ENCODE results near the gene ABI3BP. TPM values are rescaled to one million over a fixed set of nuclear protein-coding genes. Genes with fewer than 3 reads are reported as not detected.
A peak's percentile ranks its signal among the peaks of the same experiment; 100 is the strongest.

ABI3BP gene
- total RNA-seq, 2 experiments from 2014 or later: not detected

GRCh38 chr3:100737334-100737733, 255.9 kb downstream of the ABI3BP start:
- CTCF ChIA-PET: interaction anchor here (1.1 to 1.4 kb wide), 4 partner anchors 9 to 73 kb away, joined by 3 read pairs; partner anchors contain the start of gene TFG
- H3K27ac Mint-ChIP-seq: no peak overlapping the region
- no peak overlapping the region for H3K4me3 Mint-ChIP-seq
- peaks cover 8% of the 10 kb centered on the region for H3K4me1 Mint-ChIP-seq (ENCODE audit: low read depth)
- H3K36me3 Mint-ChIP-seq (ENCODE audit: low read depth): peaks cover 45% of the 10 kb centered on the region
- TF ChIP-seq CTCF (IDR thresholded peaks at IDR 0.05): peak; percentile 36
- intact Hi-C loops (cut with micrococcal nuclease): no loop called here
- no peaks in the 10 kb centered on the region for H3K9me3 Mint-ChIP-seq
- POLR2A ChIA-PET: no interaction called here
- DNase-seq (no peak), ATAC-seq (no peak)
- no peaks in the 10 kb centered on the region for H3K27me3 Mint-ChIP-seq

GRCh38 chr3:100732435-100732834, 260.8 kb downstream of the ABI3BP start:
- intact Hi-C loops (cut with micrococcal nuclease): no loop called here
- H3K36me3 Mint-ChIP-seq (ENCODE audit: low read depth): peaks cover 40% of the 10 kb centered on the region
- H3K4me3 Mint-ChIP-seq: no peak overlapping the region
- ChIA-PET CTCF (interaction anchor here (1.6 kb wide), 1 partner anchor 9 kb away, joined by 4 read pairs; no protein-coding TSS in a partner anchor), POLR2A (no interaction called here)
- DNase-seq (no peak), ATAC-seq (no peak)
- H3K9me3 Mint-ChIP-seq: no peaks in the 10 kb centered on the region
- peaks cover 3% of the 10 kb centered on the region for H3K4me1 Mint-ChIP-seq (ENCODE audit: low read depth)
- no peaks in the 10 kb centered on the region for H3K27me3 Mint-ChIP-seq
- no peak overlapping the region for H3K27ac Mint-ChIP-seq
- TF ChIP-seq CTCF (IDR thresholded peaks at IDR 0.05): no peak

- H3K4me1 Mint-ChIP-seq (ENCODE audit: low read depth): peaks cover 11% of the 10 kb centered on the region
- POLR2A ChIA-PET: no interaction called here
- intact Hi-C loops (cut with micrococcal nuclease): no loop called here
- no peak for DNase-seq
- no peak for TF ChIP-seq CTCF (IDR thresholded peaks at IDR 0.05)
- no peaks in the 10 kb centered on the region for H3K27me3 Mint-ChIP-seq
- peaks cover 42% of the 10 kb centered on the region for H3K36me3 Mint-ChIP-seq (ENCODE audit: low read depth)
- no peak overlapping the region for H3K27ac Mint-ChIP-seq
- no peak for ATAC-seq
- CTCF ChIA-PET: no interaction called here
- H3K9me3 Mint-ChIP-seq: no peaks in the 10 kb centered on the region
- H3K4me3 Mint-ChIP-seq: no peak overlapping the region
Measured at GRCh38 chr3:100730524-100730923, 262.7 kb downstream of the ABI3BP start.

- Mint-ChIP-seq H3K27me3 (no peaks in the 10 kb centered on the region), H3K27ac (peak overlapping the region; percentile 2), H3K9me3 (no peaks in the 10 kb centered on the region), H3K4me3 (no peak overlapping the region), H3K36me3 (ENCODE audit: low read depth) (peaks cover 58% of the 10 kb centered on the region), H3K4me1 (ENCODE audit: low read depth) (peaks cover 10% of the 10 kb centered on the region)
- ChIA-PET POLR2A (interaction anchor here (1.0 to 3.0 kb wide), 5 partner anchors 9 to 110 kb away, joined by 3 to 21 read pairs (median 5); partner anchors contain the start of gene TFG), CTCF (interaction anchor here (0.7 to 2.8 kb wide), 13 partner anchors 9 to 632 kb away, joined by 3 to 18 read pairs (median 4); no protein-coding TSS in a partner anchor)
- intact Hi-C loops (cut with micrococcal nuclease): loop anchor here (1.0 kb wide), 1 partner anchor 110 kb away; no protein-coding TSS in a partner anchor
- DNase-seq: no peak
- no peak for TF ChIP-seq CTCF (IDR thresholded peaks at IDR 0.05)
- ATAC-seq: no peak
Measured at GRCh38 chr3:100726706-100727105, 266.5 kb downstream of the ABI3BP start.

GRCh38 chr3:100725935-100726513, 267.2 kb downstream of the ABI3BP start:
- CTCF ChIA-PET: interaction anchor here (0.8 to 2.8 kb wide), 12 partner anchors 9 to 633 kb away, joined by 3 to 18 read pairs (median 4); no protein-coding TSS in a partner anchor
- H3K27ac Mint-ChIP-seq: no peak overlapping the region
- POLR2A ChIA-PET: interaction anchor here (1.0 to 3.0 kb wide), 5 partner anchors 9 to 110 kb away, joined by 3 to 21 read pairs (median 5); partner anchors contain the start of gene TFG

More at GRCh38 chr3:100725935-100726513, 267.2 kb downstream of the ABI3BP start:
- Mint-ChIP-seq H3K27me3 (no peaks in the 10 kb centered on the region), H3K9me3 (no peaks in the 10 kb centered on the region), H3K36me3 (ENCODE audit: low read depth) (peaks cover 63% of the 10 kb centered on the region), H3K4me1 (ENCODE audit: low read depth) (peaks cover 10% of the 10 kb centered on the region), H3K4me3 (no peak overlapping the region)
- TF ChIP-seq CTCF (IDR thresholded peaks at IDR 0.05): no peak
- no peak for ATAC-seq
- no peak for DNase-seq
- intact Hi-C loops (cut with micrococcal nuclease): loop anchor here (1.0 kb wide), 1 partner anchor 110 kb away; no protein-coding TSS in a partner anchor
